H1 (cell line): ENCODE measurements around the gene ZNF598. TPM values are rescaled to one million over a fixed set of nuclear protein-coding genes. Genes with fewer than 3 reads are reported as not detected.

Source experiments
- EGR1 ChIP-seq: IDR thresholded peaks from 2 replicates; pipeline ENCODE4 v1.6.1; 2011; ENCODE audit warnings: low read depth, low read length, borderline replicate concordance
- KDM5A ChIP-seq: fragments of 200-600 bp; IDR thresholded peaks from 2 replicates; pipeline ENCODE4 v1.7.1; 2012; ENCODE audit warnings: mild to moderate bottlenecking, low read length, inconsistent platforms, mixed read lengths
- polyA plus RNA-seq, 7 experiments: library from polyadenylated mRNA; depleted of rRNA in 3 of 7; stranded (reverse) in 5 of 7; unstranded in 2 of 7; fragments of >200 nt in 5 of 7; fragments of 200-250 nt in 2 of 7; gene quantifications; 1 replicate in 5 of 7; 2 replicates in 1 of 7; 4 replicates in 1 of 7; pipeline versions ENCODE4 v1.2.1 to v1.2.3, GENCODE V29; 2011 to 2013; ENCODE audit warnings: missing spikeins in 2 of 7, mixed read lengths in 2 of 7
- total RNA-seq: library from RNA; stranded (reverse); fragmentation: NEBNext Ultra II Directional; extraction: Animal tissue kit (Norgen Biotek cat#: 25700); gene quantifications from 2 replicates; pipeline ENCODE4 v1.2.1, GENCODE V29; 2021

ZNF598 gene
- total and polyA plus RNA-seq, 2 of the 8 experiments (the other 6 are each of a cell fraction or from before 2014, with no cell fraction given): 29.3 to 47.6 TPM

- TF ChIP-seq KDM5A (no peak), EGR1 (no peak)
Observed at GRCh38 chr16:2028620-2029220, 19.1 kb upstream of the ZNF598 start (continued).
